PFSK-1 (cell line): Measurements from ENCODE around the gene LYPD6.

Experiments used
- FOXP2 ChIP-seq: optimal IDR thresholded peaks from 2 replicates; pipeline ENCODE3; 2011; ENCODE audit warnings: borderline replicate concordance, control low read depth, inconsistent platforms; ENCODE audit not compliant: insufficient read depth; ENCODE audit errors: extremely low read length, extremely low read depth
- POLR2AphosphoS5 ChIP-seq: IDR thresholded peaks from 2 replicates; pipeline ENCODE4 v1.6.1; 2012; ENCODE audit warnings: low read depth, mild to moderate bottlenecking, control low read depth, low read length, moderate library complexity
- REST ChIP-seq, 2 experiments: IDR thresholded peaks; 2 replicates each; pipeline versions ENCODE4 v1.6.1 to v1.8.0; 2011 to 2012; ENCODE audit warnings: low read depth in 2 of 2, low read length in 2 of 2, control low read depth in 1 of 2, inconsistent platforms in 1 of 2, mild to moderate bottlenecking in 1 of 2, moderate library complexity in 1 of 2; ENCODE audit not compliant: insufficient read depth in 1 of 2
- SIN3A ChIP-seq: IDR thresholded peaks from 2 replicates; pipeline ENCODE4 v1.6.1; 2012; ENCODE audit warnings: mild to moderate bottlenecking, low read length, moderate library complexity, borderline replicate concordance; ENCODE audit not compliant: insufficient read depth
- TAF1 ChIP-seq: IDR thresholded peaks from 2 replicates; pipeline ENCODE4 v1.6.1; 2012; ENCODE audit warnings: low read length, control low read depth, borderline replicate concordance; ENCODE audit not compliant: insufficient read depth

The LYPD6 gene

DNA sequence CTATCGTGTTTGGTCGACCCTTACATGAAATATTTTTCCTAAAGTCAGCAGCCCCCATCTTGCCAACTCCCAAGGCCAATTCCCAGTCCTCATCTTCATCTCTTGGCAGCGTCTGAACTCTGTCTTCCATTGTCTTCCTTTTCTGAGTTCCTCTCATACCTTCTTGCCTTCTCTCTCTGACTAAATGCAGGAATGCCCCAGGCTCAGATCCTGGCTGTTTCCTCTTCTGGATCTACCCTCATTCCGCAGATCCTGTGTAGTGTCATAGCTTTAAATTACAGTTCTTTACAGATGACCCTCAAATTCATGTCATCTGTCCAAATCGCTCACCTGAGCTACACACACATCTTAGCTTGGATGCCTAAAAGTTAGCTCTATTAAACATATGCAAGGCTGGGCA is 162.5 kb downstream of the LYPD6 start:
- TF ChIP-seq SIN3A (no peak), REST (IDR thresholded peaks at IDR 0.05; ENCODE audit: insufficient read depth in 1 of 2, low read depth in 2 of 2, low read length in 2 of 2) (no peak), TAF1 (no peak), POLR2AphosphoS5 (no peak), FOXP2 (no peak)

DNA sequence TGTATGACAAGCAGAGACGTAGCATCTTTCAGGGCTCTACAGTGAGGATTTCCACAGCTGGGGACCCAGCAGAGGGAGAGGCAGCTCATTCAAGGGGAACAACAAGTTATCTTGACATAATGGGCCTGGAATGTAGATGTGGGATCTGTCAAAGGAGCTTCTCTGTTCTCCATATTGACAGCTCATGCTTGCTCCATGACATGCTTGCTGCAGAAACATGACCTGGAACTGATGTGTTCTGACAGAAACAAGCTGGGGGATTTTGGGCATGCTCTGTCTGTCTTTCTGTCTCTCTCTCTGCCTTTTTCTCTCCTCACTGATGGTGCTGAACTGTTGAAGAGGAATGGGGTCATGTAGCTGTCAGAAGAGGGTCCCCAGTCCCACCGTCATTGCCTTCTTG is 177.6 kb downstream of the LYPD6 start:
- no peak for TF ChIP-seq REST (IDR thresholded peaks at IDR 0.05; ENCODE audit: insufficient read depth in 1 of 2, low read depth in 2 of 2, low read length in 2 of 2)
- TF ChIP-seq POLR2AphosphoS5 = no peak
- TF ChIP-seq TAF1 = no peak
- TF ChIP-seq FOXP2 = no peak
- TF ChIP-seq SIN3A = no peak

DNA sequence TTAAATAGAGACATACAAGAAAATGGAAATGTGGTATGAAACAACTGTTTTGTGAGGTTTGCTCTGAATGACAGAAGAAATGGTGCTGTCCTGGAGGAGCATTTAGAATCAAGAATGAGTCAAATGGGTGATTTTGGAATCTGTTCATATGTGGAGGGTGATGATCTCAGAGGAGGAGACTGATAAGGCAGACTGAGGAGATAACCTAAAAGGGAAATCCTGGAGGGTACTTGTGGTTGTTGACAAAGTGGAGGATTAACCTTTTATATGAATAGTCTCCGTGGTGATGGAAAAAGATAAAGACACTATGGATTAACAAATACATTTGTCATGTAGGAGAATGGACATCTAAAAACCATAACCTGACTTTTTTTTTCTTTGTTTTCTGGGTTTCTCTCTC is 183.1 kb downstream of the LYPD6 start:
- TF ChIP-seq TAF1 (no peak), POLR2AphosphoS5 (no peak), SIN3A (no peak), REST (IDR thresholded peaks at IDR 0.05; ENCODE audit: insufficient read depth in 1 of 2, low read depth in 2 of 2, low read length in 2 of 2) (no peak), FOXP2 (no peak)
